HEK293T (cell line): ENCODE results near the gene MEF2C.

ENCODE experiments used
- CTCF ChIA-PET: fragments of 350-600 bp; formaldehyde crosslinking; extraction: SDS; loops from one replicate; lab custom pipeline; 2021; ENCODE audit warnings: antibody characterized with exemption, inconsistent platforms; lab: Yijun Ruan, JAX
- POLR2A ChIA-PET: fragments of 350-600 bp; formaldehyde crosslinking; extraction: SDS; loops from one replicate; lab custom pipeline; 2020; ENCODE audit warnings: antibody characterized with exemption, inconsistent platforms; lab: Yijun Ruan, JAX
- DNase-seq: peaks from one replicate; pipeline ENCODE4 v3.0.0; 2012; ENCODE audit warnings: mixed read lengths; ENCODE audit errors: extremely low spot score
- ARNT ChIP-seq: fragments of 450-650 bp; IDR thresholded peaks from 2 replicates; pipeline ENCODE4 v1.6.1; 2017; ENCODE audit warnings: mild to moderate bottlenecking
- BHLHE40 ChIP-seq: fragments of 450-650 bp; IDR thresholded peaks from 2 replicates; pipeline ENCODE4 v1.6.1; 2016; ENCODE audit warnings: mild to moderate bottlenecking, moderate library complexity, borderline replicate concordance
- CTBP1 ChIP-seq: fragments of 450-650 bp; IDR thresholded peaks from 2 replicates; pipeline ENCODE4 v1.6.1; 2016; ENCODE audit warnings: borderline replicate concordance
- ELF4 ChIP-seq: fragments of 450-650 bp; IDR thresholded peaks from 2 replicates; pipeline ENCODE4 v1.6.1; 2017; ENCODE audit warnings: antibody characterized with exemption
- FOXA1 ChIP-seq: fragments of 450-650 bp; IDR thresholded peaks from 2 replicates; pipeline ENCODE4 v1.6.1; 2016; ENCODE audit warnings: mild to moderate bottlenecking
- FOXK2 ChIP-seq: fragments of 450-650 bp; IDR thresholded peaks from 2 replicates; pipeline ENCODE4 v1.6.1; 2016; ENCODE audit warnings: mild to moderate bottlenecking
- FOXM1 ChIP-seq: fragments of 450-650 bp; IDR thresholded peaks from 2 replicates; pipeline ENCODE4 v1.6.1; 2017; ENCODE audit warnings: mild to moderate bottlenecking, borderline replicate concordance
- HDGF ChIP-seq: fragments of 450-650 bp; IDR thresholded peaks from 2 replicates; pipeline ENCODE4 v1.6.1; 2017; ENCODE audit warnings: antibody characterized with exemption, borderline replicate concordance
- L3MBTL2 ChIP-seq: fragments of 450-650 bp; conservative IDR thresholded peaks from 2 replicates; pipeline ENCODE4 v1.6.1; 2016; ENCODE audit warnings: mild to moderate bottlenecking
- LEF1 ChIP-seq: fragments of 450-650 bp; IDR thresholded peaks from 2 replicates; pipeline ENCODE4 v1.6.1; 2017; ENCODE audit warnings: mild to moderate bottlenecking, borderline replicate concordance
- NFRKB ChIP-seq: fragments of 450-650 bp; IDR thresholded peaks from 2 replicates; pipeline ENCODE4 v1.6.1; 2016; ENCODE audit warnings: mild to moderate bottlenecking, moderate library complexity
- SP1 ChIP-seq: fragments of 450-650 bp; IDR thresholded peaks from 2 replicates; pipeline ENCODE4 v1.6.1; 2017
- SUZ12 ChIP-seq: fragments of 450-650 bp; IDR thresholded peaks from 2 replicates; pipeline ENCODE4 v1.6.1; 2016; ENCODE audit warnings: mild to moderate bottlenecking
- TARDBP ChIP-seq: fragments of 450-650 bp; IDR thresholded peaks from 2 replicates; pipeline ENCODE4 v1.6.1; 2016
- ZNF384 ChIP-seq: fragments of 450-650 bp; IDR thresholded peaks from 2 replicates; pipeline ENCODE4 v1.6.1; 2016
- TF ChIP-seq, protein P1 (sequence below): fragments of 450-650 bp; IDR thresholded peaks from 2 replicates; pipeline ENCODE4 v1.6.1; 2016

Gene MEF2C

DNA sequence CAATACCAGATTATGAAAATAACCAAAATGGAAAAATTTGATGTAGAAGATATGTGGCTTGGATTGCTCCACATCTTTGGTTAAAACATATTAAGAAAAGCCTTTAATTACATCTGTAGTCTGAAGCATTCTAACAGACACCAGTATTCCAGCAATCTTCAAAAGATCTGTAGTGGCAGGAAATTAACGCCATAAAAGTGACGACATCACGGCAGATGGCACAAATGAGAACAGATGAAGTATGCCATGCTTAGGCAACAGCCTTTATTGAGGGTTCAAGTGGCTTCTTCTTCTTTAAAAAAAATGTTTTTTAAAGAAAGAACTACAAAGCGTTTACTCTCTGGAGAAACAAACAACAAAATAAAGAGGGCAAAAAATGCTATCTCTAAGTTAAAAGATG, 164.2 kb downstream of the MEF2C start:
- DNase-seq: no peak
- no peak for TF ChIP-seq FOXM1
- no peak for TF ChIP-seq L3MBTL2
- TF ChIP-seq TARDBP: no peak
- TF ChIP-seq CTBP1: no peak
- TF ChIP-seq FOXK2: no peak
- TF ChIP-seq NFRKB: no peak
- TF ChIP-seq FOXA1: no peak
- no peak for TF ChIP-seq LEF1
- no peak for TF ChIP-seq HDGF
- TF ChIP-seq, protein P1, sequence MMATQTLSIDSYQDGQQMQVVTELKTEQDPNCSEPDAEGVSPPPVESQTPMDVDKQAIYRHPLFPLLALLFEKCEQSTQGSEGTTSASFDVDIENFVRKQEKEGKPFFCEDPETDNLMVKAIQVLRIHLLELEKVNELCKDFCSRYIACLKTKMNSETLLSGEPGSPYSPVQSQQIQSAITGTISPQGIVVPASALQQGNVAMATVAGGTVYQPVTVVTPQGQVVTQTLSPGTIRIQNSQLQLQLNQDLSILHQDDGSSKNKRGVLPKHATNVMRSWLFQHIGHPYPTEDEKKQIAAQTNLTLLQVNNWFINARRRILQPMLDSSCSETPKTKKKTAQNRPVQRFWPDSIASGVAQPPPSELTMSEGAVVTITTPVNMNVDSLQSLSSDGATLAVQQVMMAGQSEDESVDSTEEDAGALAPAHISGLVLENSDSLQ: no peak
- ChIA-PET POLR2A (no interaction called here), CTCF (no interaction called here)

DNA sequence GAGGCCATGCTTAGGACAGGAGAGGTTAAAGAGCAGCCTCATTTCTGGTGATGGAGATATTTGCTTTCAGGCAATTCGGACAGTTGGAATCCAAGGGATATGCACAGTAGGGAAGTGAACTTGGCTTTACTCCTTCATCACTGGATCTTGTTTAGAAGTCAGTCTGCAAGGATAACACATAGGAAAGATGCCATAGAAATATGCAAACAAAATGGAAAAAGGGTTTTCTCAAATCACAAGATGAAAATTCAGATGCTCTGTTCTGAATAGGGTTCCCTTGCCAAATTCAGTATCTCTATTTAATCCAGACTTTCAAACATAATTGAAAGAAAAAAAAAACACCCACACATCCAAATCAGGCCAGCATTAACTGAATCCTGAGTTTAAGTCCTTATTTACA, 166.9 kb downstream of the MEF2C start:
- ChIA-PET CTCF (no interaction called here), POLR2A (no interaction called here)
- no peak for DNase-seq
- TF ChIP-seq ELF4 (no peak), FOXM1 (no peak), NFRKB (no peak), BHLHE40 (no peak), ZNF384 (no peak), LEF1 (no peak), ARNT (no peak), L3MBTL2 (no peak), FOXA1 (no peak), FOXK2 (no peak), SUZ12 (no peak), CTBP1 (no peak), SP1 (no peak), HDGF (no peak), TARDBP (no peak)
- TF ChIP-seq, protein P1: no peak

DNA sequence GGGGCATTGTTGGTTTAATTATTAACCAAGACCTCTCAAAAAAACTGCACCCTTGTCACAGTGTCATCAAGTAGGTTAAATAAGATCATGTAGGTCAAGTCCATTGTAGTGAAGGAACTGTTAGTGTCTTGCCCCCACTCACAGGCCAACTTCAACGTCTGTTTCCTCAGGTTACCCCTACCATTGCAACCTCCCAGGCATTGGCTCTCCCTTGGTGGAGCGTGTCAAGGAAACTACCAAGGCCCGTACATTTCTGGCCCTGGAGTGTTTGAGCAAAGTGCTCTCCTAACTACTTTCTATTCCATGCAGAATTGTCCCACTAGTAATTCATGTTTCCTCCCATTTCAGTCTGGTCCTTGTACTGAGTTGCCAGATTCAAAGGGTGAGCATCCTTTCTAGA, 167.5 kb downstream of the MEF2C start:
- TF ChIP-seq CTBP1: no peak
- no peak for TF ChIP-seq TARDBP
- no peak for TF ChIP-seq ZNF384
- no peak for TF ChIP-seq HDGF
- no peak for TF ChIP-seq L3MBTL2
- CTCF ChIA-PET: no interaction called here

DNA sequence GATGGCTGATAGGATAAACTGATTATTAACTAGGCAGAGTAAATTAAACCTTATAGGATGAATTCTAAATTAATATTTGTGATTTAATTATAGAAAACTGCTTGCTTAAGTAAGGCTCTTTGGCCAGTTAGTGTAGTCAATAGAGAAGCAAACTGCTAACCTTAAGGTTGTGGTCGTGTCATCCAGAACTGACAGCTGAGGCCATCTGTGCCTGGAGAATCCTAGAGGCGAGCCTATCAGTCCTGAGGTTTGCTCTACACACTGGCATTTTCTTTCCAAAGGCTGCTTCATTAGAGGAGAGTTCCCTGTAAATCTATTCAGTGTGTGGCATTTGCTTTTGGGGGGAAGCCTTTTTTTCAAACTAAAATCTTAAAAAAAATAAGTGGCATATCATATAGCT, 169.2 kb downstream of the MEF2C start:
- no peak for TF ChIP-seq HDGF
- no peak for TF ChIP-seq FOXA1
- no peak for TF ChIP-seq ZNF384
- DNase-seq: no peak
- CTCF ChIA-PET: interaction anchor here (0.6 kb wide), 1 partner anchor 698 kb away, joined by 3 read pairs; no protein-coding TSS in a partner anchor
- POLR2A ChIA-PET: no interaction called here

More for the DNA sequence above, 167.5 kb downstream of the MEF2C start:
- no peak for DNase-seq
- POLR2A ChIA-PET: no interaction called here

DNA sequence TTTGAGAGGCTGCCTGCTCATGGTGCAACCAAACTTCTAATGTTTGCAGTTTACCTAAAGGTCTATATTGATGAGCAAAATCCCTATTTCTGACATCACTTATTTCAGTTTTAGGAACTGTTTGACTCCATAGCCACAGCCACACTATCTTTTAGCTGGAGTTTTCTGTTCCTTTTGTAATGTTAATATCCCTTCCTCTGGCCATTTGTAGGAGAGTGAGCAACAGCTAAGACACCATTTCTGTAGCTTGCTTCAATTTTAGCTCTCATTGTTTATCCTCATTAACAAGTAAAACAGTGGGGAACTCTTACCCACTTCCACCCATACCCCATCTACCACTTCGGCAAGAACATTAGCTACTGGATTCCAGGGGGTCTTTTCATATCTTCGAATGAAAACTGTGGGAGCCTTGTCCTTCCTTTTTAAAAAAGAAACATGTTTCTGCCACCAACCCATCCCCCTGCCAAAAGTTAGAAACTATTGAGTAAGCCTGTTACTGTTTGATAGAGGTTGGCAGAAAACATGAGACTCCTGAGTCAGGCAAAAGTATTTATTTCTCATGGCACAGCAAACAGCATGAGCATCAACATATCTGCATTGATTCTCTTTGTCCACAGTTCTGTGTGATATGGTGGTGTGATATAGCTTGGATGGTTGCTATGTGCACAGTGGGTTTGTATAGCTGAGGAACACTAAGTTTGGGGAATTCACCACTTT, 174.1 kb downstream of the MEF2C start:
- TF ChIP-seq SP1 (no peak), NFRKB (no peak), SUZ12 (no peak), BHLHE40 (no peak)
- ChIA-PET POLR2A (no interaction called here), CTCF (no interaction called here)
- DNase-seq: no peak

DNA sequence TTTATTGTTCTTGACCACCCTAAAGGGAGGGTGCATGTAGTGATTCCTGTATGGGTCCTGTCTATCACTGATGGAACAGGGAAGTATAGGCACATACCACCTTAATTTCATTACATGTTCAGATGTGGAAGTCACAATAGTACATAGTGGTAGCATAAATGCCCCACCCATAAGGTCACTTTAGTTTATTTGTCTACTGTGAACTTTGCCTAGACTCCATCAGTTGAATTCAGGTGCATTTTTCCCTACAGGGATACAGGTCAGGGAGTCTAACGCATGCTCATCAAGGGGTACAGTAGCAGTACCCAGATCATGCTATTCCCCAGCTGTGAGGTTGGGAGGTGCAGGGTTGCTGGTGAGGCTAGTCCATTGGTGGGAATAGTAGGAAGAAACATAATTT, 175.0 kb downstream of the MEF2C start:
- ChIA-PET POLR2A (no interaction called here), CTCF (interaction anchor here (1.2 kb wide), 1 partner anchor 17 kb away, joined by 6 read pairs; no protein-coding TSS in a partner anchor)
- DNase-seq: no peak
- TF ChIP-seq TARDBP (no peak), ELF4 (no peak), HDGF (no peak), FOXA1 (no peak), SUZ12 (no peak), BHLHE40 (no peak), ZNF384 (no peak), FOXK2 (no peak), NFRKB (no peak), SP1 (no peak), ARNT (no peak)
- TF ChIP-seq, protein P1: no peak
